DMS53 treated with DMSO at 0.1 percent for 48 hours (cell line): ENCODE measurements around the gene ZBTB11.
"Not testable (repeated sequence)": the region's sequence is repeated elsewhere in the genome, so short reads cannot be mapped to it uniquely, and the experiment has no call there.

Source experiments
- DNase-seq: peaks from one replicate; lab custom pipeline; 2025; ENCODE audit not compliant: unreplicated experiment; lab: John Stamatoyannopoulos, UW

The ZBTB11 gene

DNA sequence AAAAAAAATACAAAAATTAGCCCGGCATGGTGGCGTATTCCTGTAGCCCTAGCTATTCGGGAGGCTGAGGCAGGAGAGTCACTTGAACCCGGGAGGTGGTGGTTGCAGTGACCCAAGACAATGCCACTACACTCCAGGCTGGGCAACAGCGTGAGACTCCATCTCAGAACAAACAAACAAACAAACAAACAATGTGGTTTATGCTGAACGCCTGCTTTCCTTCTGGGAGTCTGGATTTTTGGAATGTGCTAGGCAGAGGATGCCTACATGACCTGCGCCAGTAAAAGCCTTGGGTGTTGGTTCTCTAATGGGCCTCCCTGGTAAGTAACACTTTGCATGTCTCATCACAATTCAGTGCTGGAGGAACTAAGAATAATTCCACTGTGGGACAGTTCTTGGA is 59.5 kb downstream of the ZBTB11 start:
- no peak for DNase-seq

DNA sequence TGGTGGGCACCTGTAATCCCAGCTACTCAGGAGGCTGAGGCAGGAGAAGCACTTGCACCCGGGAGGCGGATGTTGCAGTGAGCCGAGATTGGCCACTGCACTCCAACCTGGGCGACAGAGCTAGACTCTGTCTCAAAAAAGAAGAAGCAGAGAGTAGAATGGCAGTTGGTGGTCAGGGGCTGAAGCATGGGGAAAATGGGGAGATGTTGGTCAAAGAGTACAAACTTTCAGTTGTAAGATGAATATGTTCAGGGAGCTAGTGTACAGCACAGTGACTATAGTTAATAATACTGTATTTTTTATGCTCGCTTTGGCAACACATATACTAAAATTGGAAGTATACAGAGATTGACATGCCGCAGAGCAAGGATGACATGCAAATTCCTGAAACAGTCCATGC is 61.4 kb downstream of the ZBTB11 start:
- no peak for DNase-seq

DNA sequence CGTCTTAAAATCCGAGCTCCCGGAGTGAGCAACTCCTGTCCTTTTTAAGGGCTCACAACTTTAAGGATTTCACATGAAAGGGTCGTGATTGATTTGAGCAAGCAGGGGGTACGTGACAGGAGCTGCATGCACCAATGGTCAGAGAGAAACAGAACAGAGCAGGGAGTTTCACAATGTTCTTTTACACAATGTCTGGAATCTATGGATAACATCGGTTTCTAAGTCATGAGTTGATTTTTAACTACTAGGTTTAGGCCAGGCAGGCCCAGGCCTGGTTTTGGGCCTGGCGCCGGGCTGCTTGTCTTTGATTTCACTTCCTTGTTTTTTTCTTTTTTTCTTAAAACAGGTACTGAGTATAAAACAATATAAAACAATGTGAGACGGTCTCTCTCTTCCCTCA is 63.9 kb downstream of the ZBTB11 start:
- DNase-seq: not testable (repeated sequence)

DNA sequence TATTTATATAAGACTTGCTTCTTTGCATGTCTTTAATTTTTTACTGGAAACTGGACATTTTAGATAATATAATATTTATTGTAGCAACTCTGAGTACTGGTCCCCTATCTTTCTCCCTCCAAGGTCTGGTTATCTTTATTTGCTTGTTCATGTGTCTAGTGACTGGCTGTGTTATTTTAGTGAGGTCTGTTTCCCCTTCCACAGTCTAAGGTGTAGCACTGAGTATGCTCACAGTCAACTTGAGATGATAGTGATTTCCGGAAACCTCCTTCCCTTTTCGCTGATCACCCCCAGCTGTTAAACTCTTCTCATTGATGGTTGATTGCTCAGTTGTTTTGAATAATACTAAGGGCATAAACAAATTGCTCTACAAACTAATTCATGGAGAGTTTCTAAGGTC is 65.9 kb downstream of the ZBTB11 start:
- no peak for DNase-seq

DNA sequence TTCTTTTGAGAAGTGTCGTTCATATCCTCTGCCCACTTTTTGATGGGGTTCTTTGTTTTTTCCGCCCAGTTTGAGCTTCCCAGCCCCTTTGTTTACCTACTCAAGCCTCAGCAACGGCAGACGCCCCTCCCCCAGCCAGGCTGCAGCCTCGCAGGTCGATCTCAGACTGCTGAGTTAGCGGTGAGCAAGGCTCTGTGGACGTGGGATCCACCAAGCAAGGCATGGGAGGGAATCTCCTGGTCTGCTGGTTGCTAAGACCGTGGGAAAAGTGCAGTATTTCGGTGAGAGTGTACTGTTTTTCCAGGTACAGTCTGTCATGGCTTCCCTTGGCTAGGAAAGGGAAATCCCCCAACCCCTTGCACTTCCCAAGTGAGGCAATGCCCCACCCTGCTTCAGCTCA is 71.5 kb downstream of the ZBTB11 start:
- DNase-seq: not testable (repeated sequence)

DNA sequence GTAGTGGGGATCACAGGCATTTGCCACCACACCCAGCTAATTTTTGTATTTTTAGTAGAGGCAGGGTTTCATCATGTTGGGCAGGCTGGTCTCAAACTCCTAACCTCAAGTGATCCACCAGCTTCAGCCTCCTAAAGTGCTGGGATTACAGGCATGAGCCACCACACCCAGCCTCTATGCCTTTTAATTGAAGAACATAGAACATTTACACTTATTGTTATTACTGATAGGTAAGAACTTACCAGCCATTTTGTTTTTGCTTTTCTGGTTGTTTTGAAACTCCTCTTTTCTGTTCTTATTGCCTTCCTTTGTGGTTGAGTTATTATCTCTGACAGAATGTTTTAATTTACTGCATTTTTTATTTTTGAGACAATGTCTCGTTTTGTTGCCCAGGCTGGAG is 73.7 kb downstream of the ZBTB11 start:
- DNase-seq: no peak

DNA sequence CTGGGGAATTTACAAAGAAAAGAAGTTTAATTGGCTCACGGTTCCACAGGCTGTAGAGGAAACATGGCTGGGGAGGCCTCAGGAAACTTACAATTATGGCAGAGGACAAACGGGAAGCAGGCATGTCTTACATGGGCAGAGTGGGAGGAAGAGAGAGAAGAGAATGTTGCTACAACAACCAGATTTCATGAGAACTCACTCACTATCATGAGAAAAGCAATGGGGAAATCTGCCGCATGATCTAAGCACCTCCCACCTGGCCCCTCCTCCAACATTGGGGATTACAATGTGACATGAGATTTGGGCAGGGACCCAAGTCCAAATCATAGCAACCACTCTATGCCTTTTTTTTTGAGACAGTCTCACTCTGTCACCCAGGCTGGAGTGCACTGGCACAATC is 74.2 kb downstream of the ZBTB11 start:
- DNase-seq: no peak
